GM12892 (cell line): ENCODE results near the gene ALG2.

Source experiments
- POLR2A ChIP-seq: IDR thresholded peaks from 2 replicates; pipeline ENCODE4 v1.6.1; 2011; ENCODE audit warnings: low read depth, low read length, control low read depth
- POLR2AphosphoS5 ChIP-seq: IDR thresholded peaks from 2 replicates; pipeline ENCODE4 v1.6.1; 2011; ENCODE audit warnings: low read depth, low read length, control low read depth
- TAF1 ChIP-seq: IDR thresholded peaks from 2 replicates; pipeline ENCODE4 v1.6.1; 2011; ENCODE audit warnings: low read depth, mild to moderate bottlenecking, control low read depth, low read length, borderline replicate concordance

DNA sequence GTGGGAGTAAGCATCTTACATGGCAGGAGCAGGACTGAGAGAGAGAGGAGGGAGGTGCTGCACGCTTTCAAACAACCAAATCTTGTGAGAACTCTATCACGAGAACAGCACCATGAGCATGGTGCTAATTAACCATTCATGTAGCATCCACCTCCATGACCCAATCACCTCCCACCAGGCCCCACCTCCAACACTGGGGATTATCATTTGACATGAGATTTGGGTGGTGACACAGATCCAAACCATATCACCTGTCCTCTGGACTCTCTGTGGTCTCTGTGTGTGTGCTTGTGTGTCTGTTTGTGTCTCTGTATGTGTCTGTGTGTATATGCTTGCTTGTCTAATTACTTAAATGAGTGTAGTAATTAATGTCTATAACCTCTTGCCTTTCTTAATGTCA, 31.4 kb upstream of the ALG2 start:
- TF ChIP-seq POLR2AphosphoS5 = no peak
- no peak for TF ChIP-seq POLR2A
- no peak for TF ChIP-seq TAF1
